Measurements from ENCODE around the gene TRAPPC10. TPM values are rescaled to one million over a fixed set of nuclear protein-coding genes. Genes with fewer than 3 reads are reported as not detected.

Gene TRAPPC10
- total RNA-seq, 1 experiment from 2014 or later, result 31.5 TPM

- H4K20me1 ChIP-seq (ENCODE audit: insufficient read depth), result 0 out of 2 replicates have a peak, but pooled peaks cover 3% of the 10 kb centered on the region
- H3K79me2 ChIP-seq (ENCODE audit: insufficient read depth, low read length), result peaks cover 41% of the 10 kb centered on the region
- H3K4me1 ChIP-seq (ENCODE audit: control insufficient read depth in 1 of 2, insufficient read depth in 2 of 2, low read length in 2 of 2), result no peaks in the 10 kb centered on the region
- ATAC-seq, result no peak
- DNase-seq (ENCODE audit: low read depth, low spot score), result no peak
- intact Hi-C loops (cut with micrococcal nuclease), result no loop called here
- TF ChIP-seq, protein P1, sequence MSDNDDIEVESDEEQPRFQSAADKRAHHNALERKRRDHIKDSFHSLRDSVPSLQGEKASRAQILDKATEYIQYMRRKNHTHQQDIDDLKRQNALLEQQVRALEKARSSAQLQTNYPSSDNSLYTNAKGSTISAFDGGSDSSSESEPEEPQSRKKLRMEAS (IDR thresholded peaks at IDR 0.05), result no peak
- TF ChIP-seq SP1 (IDR thresholded peaks at IDR 0.05; ENCODE audit: low read depth) (no peak), JUND (IDR thresholded peaks at IDR 0.05) (no peak), EGR1 (IDR thresholded peaks at IDR 0.05; ENCODE audit: low read depth) (no peak), TCF7L2 (IDR thresholded peaks at IDR 0.05; ENCODE audit: borderline replicate concordance, extremely low read depth, insufficient read depth, insufficient read length) (no peak), CBX3 (IDR thresholded peaks at IDR 0.05; ENCODE audit: low read depth) (no peak), FOSL1 (IDR thresholded peaks at IDR 0.05; ENCODE audit: low read depth) (no peak), ZBTB33 (IDR thresholded peaks at IDR 0.05; ENCODE audit: extremely low read depth, insufficient replicate concordance, low read length) (no peak), SRF (IDR thresholded peaks at IDR 0.05; ENCODE audit: low read depth) (no peak), ELF1 (IDR thresholded peaks at IDR 0.05; ENCODE audit: borderline replicate concordance, low read depth) (no peak), EZH2phosphoT487 (IDR thresholded peaks at IDR 0.05; ENCODE audit: borderline replicate concordance) (no peak), ZFX (IDR thresholded peaks at IDR 0.05) (no peak), CEBPB (IDR thresholded peaks at IDR 0.05; ENCODE audit: low read depth) (no peak), ZNF274 (IDR thresholded peaks at IDR 0.05; ENCODE audit: low read depth, low read length) (no peak), EZH2 (IDR thresholded peaks at IDR 0.05) (no peak), ATF3 (IDR thresholded peaks at IDR 0.05) (no peak), POLR2AphosphoS5 (IDR thresholded peaks at IDR 0.05; ENCODE audit: low read depth, low read length) (no peak), SIN3A (IDR thresholded peaks at IDR 0.05; ENCODE audit: low read depth) (no peak)
- TF ChIP-seq, protein P2, sequence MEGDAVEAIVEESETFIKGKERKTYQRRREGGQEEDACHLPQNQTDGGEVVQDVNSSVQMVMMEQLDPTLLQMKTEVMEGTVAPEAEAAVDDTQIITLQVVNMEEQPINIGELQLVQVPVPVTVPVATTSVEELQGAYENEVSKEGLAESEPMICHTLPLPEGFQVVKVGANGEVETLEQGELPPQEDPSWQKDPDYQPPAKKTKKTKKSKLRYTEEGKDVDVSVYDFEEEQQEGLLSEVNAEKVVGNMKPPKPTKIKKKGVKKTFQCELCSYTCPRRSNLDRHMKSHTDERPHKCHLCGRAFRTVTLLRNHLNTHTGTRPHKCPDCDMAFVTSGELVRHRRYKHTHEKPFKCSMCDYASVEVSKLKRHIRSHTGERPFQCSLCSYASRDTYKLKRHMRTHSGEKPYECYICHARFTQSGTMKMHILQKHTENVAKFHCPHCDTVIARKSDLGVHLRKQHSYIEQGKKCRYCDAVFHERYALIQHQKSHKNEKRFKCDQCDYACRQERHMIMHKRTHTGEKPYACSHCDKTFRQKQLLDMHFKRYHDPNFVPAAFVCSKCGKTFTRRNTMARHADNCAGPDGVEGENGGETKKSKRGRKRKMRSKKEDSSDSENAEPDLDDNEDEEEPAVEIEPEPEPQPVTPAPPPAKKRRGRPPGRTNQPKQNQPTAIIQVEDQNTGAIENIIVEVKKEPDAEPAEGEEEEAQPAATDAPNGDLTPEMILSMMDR (IDR thresholded peaks at IDR 0.05 in 2 of 3, conservative IDR thresholded peaks at IDR 0.05 in 1 of 3; ENCODE audit: borderline replicate concordance in 1 of 3, insufficient read depth in 1 of 3, low read depth in 2 of 3, low read length in 2 of 3), result no peak
- TF ChIP-seq, protein P3, sequence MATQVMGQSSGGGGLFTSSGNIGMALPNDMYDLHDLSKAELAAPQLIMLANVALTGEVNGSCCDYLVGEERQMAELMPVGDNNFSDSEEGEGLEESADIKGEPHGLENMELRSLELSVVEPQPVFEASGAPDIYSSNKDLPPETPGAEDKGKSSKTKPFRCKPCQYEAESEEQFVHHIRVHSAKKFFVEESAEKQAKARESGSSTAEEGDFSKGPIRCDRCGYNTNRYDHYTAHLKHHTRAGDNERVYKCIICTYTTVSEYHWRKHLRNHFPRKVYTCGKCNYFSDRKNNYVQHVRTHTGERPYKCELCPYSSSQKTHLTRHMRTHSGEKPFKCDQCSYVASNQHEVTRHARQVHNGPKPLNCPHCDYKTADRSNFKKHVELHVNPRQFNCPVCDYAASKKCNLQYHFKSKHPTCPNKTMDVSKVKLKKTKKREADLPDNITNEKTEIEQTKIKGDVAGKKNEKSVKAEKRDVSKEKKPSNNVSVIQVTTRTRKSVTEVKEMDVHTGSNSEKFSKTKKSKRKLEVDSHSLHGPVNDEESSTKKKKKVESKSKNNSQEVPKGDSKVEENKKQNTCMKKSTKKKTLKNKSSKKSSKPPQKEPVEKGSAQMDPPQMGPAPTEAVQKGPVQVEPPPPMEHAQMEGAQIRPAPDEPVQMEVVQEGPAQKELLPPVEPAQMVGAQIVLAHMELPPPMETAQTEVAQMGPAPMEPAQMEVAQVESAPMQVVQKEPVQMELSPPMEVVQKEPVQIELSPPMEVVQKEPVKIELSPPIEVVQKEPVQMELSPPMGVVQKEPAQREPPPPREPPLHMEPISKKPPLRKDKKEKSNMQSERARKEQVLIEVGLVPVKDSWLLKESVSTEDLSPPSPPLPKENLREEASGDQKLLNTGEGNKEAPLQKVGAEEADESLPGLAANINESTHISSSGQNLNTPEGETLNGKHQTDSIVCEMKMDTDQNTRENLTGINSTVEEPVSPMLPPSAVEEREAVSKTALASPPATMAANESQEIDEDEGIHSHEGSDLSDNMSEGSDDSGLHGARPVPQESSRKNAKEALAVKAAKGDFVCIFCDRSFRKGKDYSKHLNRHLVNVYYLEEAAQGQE (IDR thresholded peaks at IDR 0.05; ENCODE audit: low read depth), result no peak
- H3K4me3 ChIP-seq (replicated peaks in 1 of 2; ENCODE audit: low read depth in 1 of 2, low read length in 2 of 2), result no peak overlapping the region
- no peak overlapping the region for H2AFZ ChIP-seq (ENCODE audit: low read depth, low read length, poor library complexity, severe bottlenecking)
- H3K9ac ChIP-seq (ENCODE audit: low read length), result no peak overlapping the region
- ChIA-PET CTCF (no interaction called here), POLR2A (no interaction called here), RAD21 (ENCODE audit: low non-redundant PET in 1 of 2, low total read pairs in 2 of 2, uncharacterized antibody in 2 of 2, unreplicated experiment in 2 of 2) (no interaction called here)
- BruUV-seq (replicated peaks), result no TSS peak
- H3K9me3 ChIP-seq (ENCODE audit: control insufficient read depth in 1 of 2, insufficient read depth in 1 of 2, low read depth in 1 of 2, low read length in 2 of 2), result no peaks in the 10 kb centered on the region
- H3K27me3 ChIP-seq (ENCODE audit: insufficient read depth, low read length), result no peaks in the 10 kb centered on the region
- H3K9me2 ChIP-seq (ENCODE audit: insufficient read depth), result no peaks in the 10 kb centered on the region
- H3K4me2 ChIP-seq (ENCODE audit: low read length), result no peak overlapping the region
- peaks cover 6 to 8% of the 10 kb centered on the region in 2 experiments; a peak in 3 of 4 replicates for H3K36me3 ChIP-seq (ENCODE audit: control insufficient read depth in 1 of 2, insufficient read depth in 2 of 2, low read length in 2 of 2)
- no peak overlapping the region for H3K27ac ChIP-seq (ENCODE audit: low read depth, low read length)
Observed at GRCh38 chr21:44067011-44067839, 55.1 kb downstream of the TRAPPC10 start.
